ENCODE data around the gene C2orf42. TPM values are rescaled to one million over a fixed set of nuclear protein-coding genes. Genes with fewer than 3 reads are reported as not detected.

C2orf42 gene
- total and polyA plus RNA-seq, 10 of the 15 experiments (the other 5 are each of a cell fraction or from before 2014, with no cell fraction given): 5.5 to 19.8 (median 11.5) TPM

- TF ChIP-seq E4F1 (IDR thresholded peaks at IDR 0.05; ENCODE audit: borderline replicate concordance, partially characterized antibody): no peak
- no peak for TF ChIP-seq MXI1 (IDR thresholded peaks at IDR 0.05; ENCODE audit: low read depth, low read length)
- no peak for TF ChIP-seq MYB (IDR thresholded peaks at IDR 0.05; ENCODE audit: borderline replicate concordance, low read depth, low read length)
- TF ChIP-seq ELK1 (IDR thresholded peaks at IDR 0.05; ENCODE audit: low read depth, low read length): no peak
- 0 out of 2 replicates have a peak, but pooled peaks have one; percentile 17 for TF ChIP-seq HDAC2 (IDR thresholded peaks at IDR 0.05)
- TF ChIP-seq MEF2A (IDR thresholded peaks at IDR 0.05; ENCODE audit: insufficient read depth, low read depth, low read length): no peak
- peak; percentile 39; the same call in 1 of the 2 replicates for TF ChIP-seq CREB1 (IDR thresholded peaks at IDR 0.05; ENCODE audit: low read depth)
- TF ChIP-seq DPF2 (IDR thresholded peaks at IDR 0.05): peak; percentile 16; the same call in 1 of the 2 replicates
- TF ChIP-seq SREBF2 (IDR thresholded peaks at IDR 0.05; ENCODE audit: low read length): no peak
- TF ChIP-seq YBX1 (IDR thresholded peaks at IDR 0.05): no peak
- no peak for TF ChIP-seq RFX5 (IDR thresholded peaks at IDR 0.05; ENCODE audit: low read depth, low read length)
Observed at GRCh38 chr2:70133491-70134322, 57.1 kb downstream of the C2orf42 start (continued).
